C4-2B (cell line): ENCODE data around the gene CRYZL1.

Experiments used
- CTCF ChIP-seq: fragments of 450-650 bp; conservative IDR thresholded peaks from 2 replicates; pipeline ENCODE4 v1.5.1; 2017; ENCODE audit warnings: mild to moderate bottlenecking
- ZFX ChIP-seq: fragments of 450-650 bp; IDR thresholded peaks from 2 replicates; pipeline ENCODE4 v1.6.1; 2017

GRCh38 chr21:33662046-33662445, 20.5 kb upstream of the CRYZL1 start:
- TF ChIP-seq CTCF (no peak), ZFX (no peak)
